K562 (cell line): ENCODE results near the gene SPATC1L.

ENCODE experiments used
- MAFF ChIP-seq: IDR thresholded peaks from 2 replicates; pipeline ENCODE4 v1.6.1; 2012; ENCODE audit warnings: low read length, improper control_type of control experiment
- MED1 ChIP-seq: sonication (generic); formaldehyde crosslinking; IDR thresholded peaks from 2 replicates; pipeline ENCODE4 v1.8.1; 2023; ENCODE audit warnings: missing genetic modification reagents, borderline replicate concordance
- POLR2A ChIP-seq: fragments of 450-650 bp; conservative IDR thresholded peaks from 2 replicates; pipeline ENCODE4 v1.6.1; 2016
- SETDB1 ChIP-seq: IDR thresholded peaks from one replicate; pipeline ENCODE4 v1.6.1; 2012; ENCODE audit warnings: low read length, control low read depth, inconsistent platforms
- TAF7 ChIP-seq: fragments of 450-650 bp; IDR thresholded peaks from 2 replicates; pipeline ENCODE4 v1.6.1; 2016; ENCODE audit warnings: missing genetic modification characterization, missing compliant biosample characterization
- TEAD4 ChIP-seq, 2 experiments: sonication (generic) in 1 of 2; formaldehyde crosslinking in 1 of 2; IDR thresholded peaks; 2 replicates each; pipeline versions ENCODE4 v1.6.1 to v1.8.0; 2012 to 2022; ENCODE audit warnings: borderline replicate concordance in 1 of 2, inconsistent platforms in 1 of 2, low read length in 1 of 2, mild to moderate bottlenecking in 1 of 2, missing genetic modification reagents in 1 of 2
- ZBTB7A ChIP-seq: IDR thresholded peaks from 2 replicates; pipeline ENCODE4 v1.6.1; 2011; ENCODE audit warnings: low read depth, mild to moderate bottlenecking, low read length, moderate library complexity, borderline replicate concordance; ENCODE audit not compliant: control insufficient read depth

DNA sequence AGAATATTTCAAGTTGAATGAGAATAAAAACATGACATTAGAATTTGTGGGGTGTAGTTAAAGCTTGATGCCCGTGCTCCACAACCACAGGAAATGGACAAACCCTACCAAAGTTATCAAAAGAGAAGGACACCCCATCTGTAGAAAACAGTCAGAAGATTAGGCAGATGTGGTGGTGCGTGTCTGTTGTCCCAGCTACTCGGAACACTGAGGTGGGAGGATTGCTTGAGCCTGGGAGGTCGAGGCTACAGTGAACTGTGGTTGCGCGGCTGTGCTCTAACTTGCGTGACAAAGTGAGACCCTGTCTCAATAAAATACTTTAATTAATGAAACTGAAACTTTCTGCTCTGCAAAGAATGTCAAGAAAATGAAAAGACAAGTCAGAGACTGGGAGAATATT, 1.5 kb upstream of the SPATC1L start:
- TF ChIP-seq MAFF, result no peak
- TF ChIP-seq TEAD4 (IDR thresholded peaks at IDR 0.05; ENCODE audit: low read length), result no peak
- no peak for TF ChIP-seq TEAD4 (CRISPR knock-in tag; IDR thresholded peaks at IDR 0.05; ENCODE audit: borderline replicate concordance)
- no peak for TF ChIP-seq ZBTB7A
- no peak for TF ChIP-seq POLR2A
- no peak for TF ChIP-seq TAF7
- TF ChIP-seq SETDB1, result no peak
- TF ChIP-seq MED1 (CRISPR knock-in tag), result no peak
